ENCODE results near the gene FLNB.

DNA sequence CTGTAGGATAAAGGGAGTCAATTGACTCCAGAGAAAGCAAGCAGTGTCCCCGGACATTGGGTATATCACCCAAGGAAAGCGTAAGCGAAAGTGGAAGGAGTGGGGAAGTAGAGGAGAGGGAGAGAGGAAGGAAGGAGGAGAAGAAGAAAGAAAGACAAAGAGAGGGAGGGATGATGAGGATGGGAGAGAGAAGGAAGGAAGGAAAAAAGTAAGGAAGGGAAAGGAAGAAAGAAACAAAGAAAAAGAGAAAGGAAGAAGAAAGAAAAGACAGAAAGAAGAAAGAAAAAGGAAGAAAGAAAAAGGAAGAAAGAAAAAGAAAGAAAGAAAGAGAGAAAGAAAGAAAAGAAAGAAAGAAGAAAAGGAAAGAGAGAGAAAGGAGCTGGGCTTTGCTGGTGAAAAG lies 201.7 kb downstream of the FLNB start:
- TF ChIP-seq, protein P1, sequence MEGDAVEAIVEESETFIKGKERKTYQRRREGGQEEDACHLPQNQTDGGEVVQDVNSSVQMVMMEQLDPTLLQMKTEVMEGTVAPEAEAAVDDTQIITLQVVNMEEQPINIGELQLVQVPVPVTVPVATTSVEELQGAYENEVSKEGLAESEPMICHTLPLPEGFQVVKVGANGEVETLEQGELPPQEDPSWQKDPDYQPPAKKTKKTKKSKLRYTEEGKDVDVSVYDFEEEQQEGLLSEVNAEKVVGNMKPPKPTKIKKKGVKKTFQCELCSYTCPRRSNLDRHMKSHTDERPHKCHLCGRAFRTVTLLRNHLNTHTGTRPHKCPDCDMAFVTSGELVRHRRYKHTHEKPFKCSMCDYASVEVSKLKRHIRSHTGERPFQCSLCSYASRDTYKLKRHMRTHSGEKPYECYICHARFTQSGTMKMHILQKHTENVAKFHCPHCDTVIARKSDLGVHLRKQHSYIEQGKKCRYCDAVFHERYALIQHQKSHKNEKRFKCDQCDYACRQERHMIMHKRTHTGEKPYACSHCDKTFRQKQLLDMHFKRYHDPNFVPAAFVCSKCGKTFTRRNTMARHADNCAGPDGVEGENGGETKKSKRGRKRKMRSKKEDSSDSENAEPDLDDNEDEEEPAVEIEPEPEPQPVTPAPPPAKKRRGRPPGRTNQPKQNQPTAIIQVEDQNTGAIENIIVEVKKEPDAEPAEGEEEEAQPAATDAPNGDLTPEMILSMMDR (IDR thresholded peaks at IDR 0.05) = no peak
- TF ChIP-seq POLR2AphosphoS5 (IDR thresholded peaks at IDR 0.05; ENCODE audit: low read depth, low read length) = no peak
- TF ChIP-seq, protein P2, sequence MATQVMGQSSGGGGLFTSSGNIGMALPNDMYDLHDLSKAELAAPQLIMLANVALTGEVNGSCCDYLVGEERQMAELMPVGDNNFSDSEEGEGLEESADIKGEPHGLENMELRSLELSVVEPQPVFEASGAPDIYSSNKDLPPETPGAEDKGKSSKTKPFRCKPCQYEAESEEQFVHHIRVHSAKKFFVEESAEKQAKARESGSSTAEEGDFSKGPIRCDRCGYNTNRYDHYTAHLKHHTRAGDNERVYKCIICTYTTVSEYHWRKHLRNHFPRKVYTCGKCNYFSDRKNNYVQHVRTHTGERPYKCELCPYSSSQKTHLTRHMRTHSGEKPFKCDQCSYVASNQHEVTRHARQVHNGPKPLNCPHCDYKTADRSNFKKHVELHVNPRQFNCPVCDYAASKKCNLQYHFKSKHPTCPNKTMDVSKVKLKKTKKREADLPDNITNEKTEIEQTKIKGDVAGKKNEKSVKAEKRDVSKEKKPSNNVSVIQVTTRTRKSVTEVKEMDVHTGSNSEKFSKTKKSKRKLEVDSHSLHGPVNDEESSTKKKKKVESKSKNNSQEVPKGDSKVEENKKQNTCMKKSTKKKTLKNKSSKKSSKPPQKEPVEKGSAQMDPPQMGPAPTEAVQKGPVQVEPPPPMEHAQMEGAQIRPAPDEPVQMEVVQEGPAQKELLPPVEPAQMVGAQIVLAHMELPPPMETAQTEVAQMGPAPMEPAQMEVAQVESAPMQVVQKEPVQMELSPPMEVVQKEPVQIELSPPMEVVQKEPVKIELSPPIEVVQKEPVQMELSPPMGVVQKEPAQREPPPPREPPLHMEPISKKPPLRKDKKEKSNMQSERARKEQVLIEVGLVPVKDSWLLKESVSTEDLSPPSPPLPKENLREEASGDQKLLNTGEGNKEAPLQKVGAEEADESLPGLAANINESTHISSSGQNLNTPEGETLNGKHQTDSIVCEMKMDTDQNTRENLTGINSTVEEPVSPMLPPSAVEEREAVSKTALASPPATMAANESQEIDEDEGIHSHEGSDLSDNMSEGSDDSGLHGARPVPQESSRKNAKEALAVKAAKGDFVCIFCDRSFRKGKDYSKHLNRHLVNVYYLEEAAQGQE (IDR thresholded peaks at IDR 0.05; ENCODE audit: insufficient read depth in 1 of 2, low read depth in 2 of 2, low read length in 1 of 2) = no peak
- TF ChIP-seq SIN3A (IDR thresholded peaks at IDR 0.05; ENCODE audit: borderline replicate concordance, insufficient read depth, low read depth, low read length) = no peak

Data from Panc1 (cell line).